ENCODE data around the gene RASGRP4.

DNA sequence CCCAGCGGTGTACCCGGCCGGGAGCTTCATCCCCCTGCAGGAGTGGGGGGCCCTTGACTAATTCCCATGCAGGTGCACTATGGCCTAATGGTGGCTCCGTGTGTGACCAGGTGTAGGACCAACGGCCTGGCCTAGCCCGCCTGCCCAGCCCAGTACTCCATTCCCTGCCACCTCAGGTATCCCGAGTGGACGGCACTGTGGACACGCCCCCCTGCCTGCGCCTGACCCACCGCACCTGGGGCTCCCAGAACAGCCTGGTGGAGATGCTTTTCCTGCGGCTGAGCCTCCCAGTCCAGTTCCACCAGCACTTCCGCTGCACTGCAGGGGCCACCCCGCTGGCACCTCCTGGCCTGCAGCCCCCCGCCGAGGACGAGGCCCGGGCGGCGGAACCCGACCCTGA, 47.2 kb upstream of the RASGRP4 start:
- no peak for TF ChIP-seq CTCF (IDR thresholded peaks at IDR 0.05; ENCODE audit: insufficient read depth, low read length)
- TF ChIP-seq POLR2AphosphoS5 (IDR thresholded peaks at IDR 0.05; ENCODE audit: low read depth): no peak
